DND-41 (cell line): Measurements from ENCODE around the gene FUT7.

Experiments used
- ATAC-seq: fragments of 200-7000 bp; cut with Tn5 transposase; 3 replicates; pipeline ENCODE4 v1.9.1; 2021; ENCODE audit warnings: low read depth; ENCODE audit not compliant: insufficient read depth
- DNase-seq: peaks from one replicate; pipeline ENCODE4 v3.0.0-alpha.2; 2020
- H2AFZ ChIP-seq: 2 replicates; pipeline ENCODE4 v1.6.0; 2012; ENCODE audit warnings: low read depth, low read length
- H3K27ac ChIP-seq: 2 replicates; pipeline ENCODE4 v1.5.1; 2012; ENCODE audit warnings: low read length, inconsistent platforms
- H3K27me3 ChIP-seq: fragments of 200-600 bp; sonication (generic); 2 replicates; pipeline ENCODE4 v1.6.0; 2012; ENCODE audit warnings: low read length, mild to moderate bottlenecking, inconsistent platforms; ENCODE audit not compliant: insufficient read depth, poor library complexity
- H3K36me3 ChIP-seq: 2 replicates; pipeline ENCODE4 v1.5.1; 2012; ENCODE audit warnings: low read length, inconsistent platforms; ENCODE audit not compliant: insufficient read depth
- H3K4me1 ChIP-seq: 2 replicates; pipeline ENCODE4 v1.5.1; 2012; ENCODE audit warnings: mild to moderate bottlenecking, low read length; ENCODE audit not compliant: insufficient read depth
- H3K4me2 ChIP-seq: 2 replicates; pipeline ENCODE4 v1.6.0; 2012; ENCODE audit warnings: mild to moderate bottlenecking, moderate library complexity, low read length, inconsistent platforms; ENCODE audit not compliant: insufficient read depth
- H3K4me3 ChIP-seq, 2 experiments: fragments of 200-600 bp in 1 of 2; shearing (Covaris generic) in 1 of 2; 2 replicates each; pipeline ENCODE4 v1.5.1; 2012 to 2016; ENCODE audit warnings: inconsistent platforms in 2 of 2, low read length in 2 of 2, mild to moderate bottlenecking in 2 of 2, low read depth in 1 of 2, moderate library complexity in 1 of 2
- H3K79me2 ChIP-seq: 2 replicates; pipeline ENCODE4 v1.6.0; 2012; ENCODE audit warnings: low read length, inconsistent platforms; ENCODE audit not compliant: insufficient read depth
- H3K9ac ChIP-seq: 2 replicates; pipeline ENCODE4 v1.6.0; 2012; ENCODE audit warnings: low read depth, mild to moderate bottlenecking, inconsistent platforms, low read length, moderate library complexity
- H3K9me3 ChIP-seq: 2 replicates; pipeline ENCODE4 v1.5.1; 2012; ENCODE audit warnings: low read length, moderate library complexity, mild to moderate bottlenecking, inconsistent platforms; ENCODE audit not compliant: insufficient read depth, severe bottlenecking
- H4K20me1 ChIP-seq: 2 replicates; pipeline ENCODE4 v1.6.0; 2012; ENCODE audit warnings: low read length; ENCODE audit not compliant: insufficient read depth
- CTCF ChIP-seq: IDR thresholded peaks from 2 replicates; pipeline ENCODE4 v1.5.1; 2012; ENCODE audit warnings: borderline replicate concordance, low read length, moderate library complexity, mild to moderate bottlenecking; ENCODE audit not compliant: poor library complexity, severe bottlenecking; ENCODE audit errors: extremely low read depth
- EZH2 ChIP-seq: IDR thresholded peaks from 3 replicates; pipeline ENCODE4 v1.6.1; 2012; ENCODE audit warnings: borderline replicate concordance, low read depth, mild to moderate bottlenecking, moderate library complexity, low read length, inconsistent platforms; ENCODE audit not compliant: severe bottlenecking

FUT7 gene

DNA sequence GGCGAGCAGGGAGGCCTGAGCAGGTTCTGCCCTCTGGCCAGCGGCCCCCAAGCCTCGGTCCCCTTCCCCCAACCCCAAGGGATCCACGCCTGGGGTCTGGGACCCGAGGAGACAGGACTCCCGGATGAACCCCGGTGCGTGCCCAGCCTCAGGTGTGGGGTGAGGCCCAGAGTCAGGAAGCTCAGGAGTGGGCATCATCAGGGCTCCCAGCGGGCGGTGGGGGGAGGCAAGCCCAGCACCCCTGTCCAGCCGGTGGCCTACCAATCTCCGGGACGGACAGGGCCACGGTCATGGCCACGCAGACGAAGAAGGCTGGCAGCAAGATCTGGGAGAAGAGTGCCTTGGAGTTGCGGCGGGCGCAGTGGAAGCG, 18.3 kb downstream of the FUT7 start:
- H3K9ac ChIP-seq: no peak overlapping the region
- ATAC-seq (no peak), DNase-seq (no peak)
- H3K36me3 ChIP-seq: peaks cover 3% of the 10 kb centered on the region; the same call in 1 of the 2 replicates
- no peaks in the 10 kb centered on the region for H3K9me3 ChIP-seq
- H3K79me2 ChIP-seq: no peaks in the 10 kb centered on the region
- no peaks in the 10 kb centered on the region for H3K4me1 ChIP-seq
- no peak overlapping the region for H3K27ac ChIP-seq
- H3K4me3 ChIP-seq: no peak overlapping the region
- no peak overlapping the region for H2AFZ ChIP-seq
- TF ChIP-seq EZH2: no peak
- no peak for TF ChIP-seq CTCF
- H3K4me2 ChIP-seq: no peak overlapping the region
- no peaks in the 10 kb centered on the region for H4K20me1 ChIP-seq
- no peaks in the 10 kb centered on the region for H3K27me3 ChIP-seq

DNA sequence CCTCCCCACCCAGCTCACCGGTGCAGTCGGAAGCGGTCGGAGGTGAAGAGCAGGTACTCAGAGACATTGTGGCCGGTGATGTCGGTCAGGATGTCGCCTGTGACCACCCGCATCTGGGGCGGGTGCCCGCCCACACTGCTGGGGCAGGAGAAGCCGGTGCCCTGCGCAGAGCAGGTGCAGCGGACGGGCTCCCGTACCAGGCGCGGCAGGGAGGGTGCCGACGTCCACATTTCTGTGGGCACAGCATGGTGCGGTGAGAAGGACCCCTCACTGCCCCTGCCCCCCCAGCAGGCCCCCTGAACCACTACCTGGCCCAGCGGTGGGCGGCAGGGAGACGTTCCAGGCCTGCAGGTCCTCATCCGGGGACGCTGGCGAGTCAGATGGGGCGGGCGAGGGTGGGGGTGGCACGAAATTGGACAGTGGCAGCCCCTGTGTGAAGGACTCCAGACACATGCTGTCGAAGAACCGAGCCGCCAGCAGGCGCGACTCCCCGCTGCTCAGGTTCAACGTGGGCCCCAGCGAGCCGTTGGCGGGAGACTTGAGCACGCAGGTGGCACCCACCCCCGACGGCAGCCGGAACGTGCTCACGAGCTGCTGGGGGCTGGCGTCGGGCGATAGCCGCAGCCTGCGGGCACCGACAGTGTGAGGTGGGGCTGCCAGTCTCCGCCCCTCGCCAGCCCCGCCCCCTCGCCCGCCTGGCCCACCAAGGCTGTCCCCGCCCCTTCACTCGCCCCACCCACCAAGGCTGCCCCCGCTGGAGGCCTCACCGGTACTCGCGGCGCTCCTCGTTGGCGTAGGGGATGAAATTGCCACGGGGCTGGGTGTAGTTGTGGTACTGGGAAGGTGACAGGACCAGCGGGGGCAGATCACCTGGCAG, 19.0 kb downstream of the FUT7 start:
- TF ChIP-seq CTCF (no peak), EZH2 (no peak)

DNA sequence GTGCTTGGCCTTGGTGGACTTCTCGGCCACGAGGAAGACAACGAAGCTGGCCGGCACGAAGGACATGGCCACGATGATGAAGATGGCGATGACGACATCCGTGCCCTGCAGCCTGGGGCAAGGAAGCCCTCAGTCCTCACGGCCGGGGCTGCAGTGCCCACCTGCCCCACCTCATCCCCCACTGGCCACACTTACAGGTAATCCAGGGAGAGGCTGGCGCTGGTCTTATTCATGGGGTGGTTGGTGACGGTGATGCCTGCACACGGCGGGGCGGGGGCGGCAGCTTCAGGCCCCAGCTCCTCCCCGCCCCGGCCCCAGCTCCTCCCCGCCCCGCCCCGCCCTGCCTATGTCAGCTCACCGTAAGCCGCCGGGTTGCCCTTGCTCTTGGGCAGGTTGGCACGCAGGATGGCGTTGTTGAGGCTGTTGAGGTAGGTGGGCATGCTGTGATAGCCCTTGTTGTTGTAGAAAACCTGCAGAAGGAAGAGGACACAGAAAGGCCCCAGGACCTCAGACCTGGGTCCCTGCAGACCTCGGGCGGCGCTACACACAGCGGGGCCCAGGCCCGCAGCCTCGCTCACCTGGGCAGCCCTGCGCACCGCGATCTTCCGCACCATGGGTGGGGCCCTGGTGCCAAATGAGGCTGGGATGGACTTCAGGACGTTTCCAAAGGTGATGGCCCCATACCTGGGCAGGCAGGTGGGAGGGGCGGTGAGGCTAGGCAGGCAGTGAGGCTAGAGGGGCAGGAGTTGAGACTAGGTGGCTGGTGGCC, 19.8 kb downstream of the FUT7 start:
- Histone ChIP-seq H2AFZ (no peak overlapping the region), H4K20me1 (no peaks in the 10 kb centered on the region), H3K9me3 (no peaks in the 10 kb centered on the region), H3K36me3 (no peaks in the 10 kb centered on the region; the same call in 1 of the 2 replicates), H3K9ac (no peak overlapping the region), H3K27ac (no peak overlapping the region), H3K4me2 (no peak overlapping the region), H3K27me3 (no peaks in the 10 kb centered on the region), H3K4me3 (no peak overlapping the region), H3K4me1 (no peaks in the 10 kb centered on the region), H3K79me2 (no peaks in the 10 kb centered on the region)
- no peak for TF ChIP-seq EZH2
- no peak for TF ChIP-seq CTCF
- ATAC-seq (no peak), DNase-seq (no peak)

More for the DNA sequence above, 19.0 kb downstream of the FUT7 start:
- H3K27me3 ChIP-seq: no peaks in the 10 kb centered on the region
- ATAC-seq (no peak), DNase-seq (no peak)
- H3K27ac ChIP-seq: no peak overlapping the region
- H3K4me2 ChIP-seq: no peak overlapping the region
- no peaks in the 10 kb centered on the region for H3K9me3 ChIP-seq
- H3K4me3 ChIP-seq: no peak overlapping the region
- no peak overlapping the region for H2AFZ ChIP-seq
- H3K79me2 ChIP-seq: no peaks in the 10 kb centered on the region
- no peak overlapping the region for H3K9ac ChIP-seq
- no peaks in the 10 kb centered on the region for H4K20me1 ChIP-seq
- peaks cover 3% of the 10 kb centered on the region; the same call in 1 of the 2 replicates for H3K36me3 ChIP-seq
- H3K4me1 ChIP-seq: no peaks in the 10 kb centered on the region
